Glutamatergic neuron (in vitro differentiated cells): ENCODE data around the gene HLX. TPM values are rescaled to one million over a fixed set of nuclear protein-coding genes. Genes with fewer than 3 reads are reported as not detected.

Experiments
- DNase-seq: peaks from one replicate; pipeline ENCODE4 v3.0.0; 2022
- H3K27ac Mint-ChIP-seq: one replicate; pipeline ENCODE4 v1.8.0; 2020; ENCODE audit warnings: mild to moderate bottlenecking, mixed read lengths, inconsistent platforms; ENCODE audit not compliant: unreplicated experiment
- H3K27me3 Mint-ChIP-seq: one replicate; pipeline ENCODE4 v1.8.0; 2020; ENCODE audit warnings: mild to moderate bottlenecking, moderate library complexity, mixed read lengths, inconsistent platforms; ENCODE audit not compliant: unreplicated experiment
- H3K36me3 Mint-ChIP-seq: one replicate; pipeline ENCODE4 v1.8.0; 2020; ENCODE audit warnings: mild to moderate bottlenecking, mixed read lengths, inconsistent platforms; ENCODE audit not compliant: unreplicated experiment
- H3K4me1 Mint-ChIP-seq: one replicate; pipeline ENCODE4 v1.8.0; 2020; ENCODE audit warnings: mild to moderate bottlenecking, low read depth, mixed read lengths, inconsistent platforms; ENCODE audit not compliant: unreplicated experiment
- H3K4me3 Mint-ChIP-seq: one replicate; pipeline ENCODE4 v1.8.0; 2020; ENCODE audit warnings: mild to moderate bottlenecking, mixed read lengths, inconsistent platforms; ENCODE audit not compliant: unreplicated experiment
- H3K9me3 Mint-ChIP-seq: one replicate; pipeline ENCODE4 v1.8.0; 2020; ENCODE audit warnings: mild to moderate bottlenecking, moderate library complexity, mixed read lengths, inconsistent platforms; ENCODE audit not compliant: unreplicated experiment
- CTCF ChIP-seq: fragments of 200-600 bp; sonication (generic); IDR thresholded peaks from one replicate; pipeline ENCODE4 v1.5.0; 2021; ENCODE audit not compliant: partially characterized antibody, unreplicated experiment
- long read RNA-seq: library from polyadenylated mRNA; unstranded; transcript quantifications from one replicate; pipeline ENCODE4 v2.0.0, GENCODE V29; 2020; ENCODE audit not compliant: unreplicated experiment
- total RNA-seq: library from RNA; stranded (reverse); fragmentation: NEBNext Ultra II Directional; extraction: Animal tissue kit (Norgen Biotek cat#: 25700); gene quantifications from one replicate; pipeline ENCODE4 v1.2.1, GENCODE V29; 2021; ENCODE audit not compliant: unreplicated experiment

HLX gene
- total RNA-seq: 0.56 TPM
- long read RNA-seq: 0 reads

DNA sequence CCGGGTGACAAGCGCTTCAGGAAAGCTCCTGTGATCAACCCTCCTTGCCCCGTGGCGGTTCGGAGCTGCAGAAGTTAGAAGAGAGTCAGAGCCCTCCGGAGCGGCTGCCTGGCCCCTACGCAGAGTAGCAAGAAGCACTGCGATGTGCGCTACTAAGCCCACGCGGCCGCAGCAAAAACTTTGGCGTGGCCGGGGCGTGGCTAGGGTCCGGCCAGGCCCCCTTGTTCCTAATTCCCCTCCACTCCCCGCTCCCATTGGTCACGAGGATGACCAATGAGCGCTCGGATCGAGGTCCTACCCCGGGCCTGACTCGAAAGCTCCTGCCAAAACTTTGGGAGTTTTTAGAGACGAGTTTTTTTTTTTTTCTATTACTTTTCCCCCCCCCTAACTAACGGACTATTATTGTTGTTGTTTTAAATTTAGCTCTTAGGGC is at the start of gene HLX:
Gene HLX, plus strand, starts transcription at position 368 of the 433 bp plus-strand sequence. CDS start 415 bp downstream, outside the sequence.
- Mint-ChIP-seq H3K4me1 (peaks cover 40% of the 10 kb centered on the region), H3K27ac (no peak within 1 kb of the TSS), H3K4me3 (peak within 1 kb of the TSS; percentile 76)

GRCh38 chr1:220833436-220833835 is 45.8 kb upstream of the HLX start:
- Mint-ChIP-seq H3K27me3 (no peaks in the 10 kb centered on the region), H3K9me3 (no peaks in the 10 kb centered on the region), H3K4me1 (no peaks in the 10 kb centered on the region), H3K36me3 (no peaks in the 10 kb centered on the region), H3K4me3 (no peak overlapping the region), H3K27ac (no peak overlapping the region)
- no peak for DNase-seq
- no peak for TF ChIP-seq CTCF

More for the DNA sequence above, at the start of gene HLX:
- peak; percentile 38 for DNase-seq
- Mint-ChIP-seq H3K9me3 (peaks cover 11% of the 10 kb centered on the region), H3K36me3 (no peaks in the 10 kb centered on the region), H3K27me3 (peaks cover 44% of the 10 kb centered on the region)
- TF ChIP-seq CTCF: no peak

DNA sequence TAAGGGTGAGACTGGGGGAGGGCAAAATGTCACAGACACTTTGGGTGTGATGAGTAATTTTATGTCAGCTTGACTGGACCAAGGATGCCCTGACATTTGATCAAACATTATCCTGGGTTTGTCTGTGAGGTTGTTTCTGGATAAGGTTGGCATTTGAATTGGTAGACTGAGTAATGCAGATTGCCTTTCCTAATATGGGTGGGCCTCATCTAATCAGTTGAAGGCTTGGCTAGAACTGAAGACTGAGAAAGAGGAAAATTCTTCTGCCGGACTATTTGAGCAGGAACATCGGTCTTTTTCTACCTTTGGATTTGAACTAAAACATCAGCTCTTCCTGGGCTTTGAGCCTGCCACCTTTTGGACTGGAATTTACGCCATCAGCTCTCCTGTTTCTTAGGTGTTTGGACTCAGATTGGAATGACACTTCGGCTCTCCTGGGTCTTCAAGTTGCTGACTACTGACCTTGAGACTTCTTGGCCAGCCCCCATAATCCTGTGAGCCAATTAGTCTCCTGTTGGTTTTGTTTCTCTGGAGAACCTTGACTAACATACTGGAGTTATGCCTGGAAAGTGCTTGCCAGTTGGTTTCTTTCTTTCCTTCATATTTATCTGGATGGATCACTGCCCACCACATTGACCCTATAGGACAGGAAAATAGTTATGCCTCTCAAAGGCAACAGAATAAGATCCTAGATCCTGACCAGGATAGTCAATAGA is 44.9 kb upstream of the HLX start:
- H3K4me3 Mint-ChIP-seq: no peak overlapping the region
- no peaks in the 10 kb centered on the region for H3K27me3 Mint-ChIP-seq
- no peaks in the 10 kb centered on the region for H3K9me3 Mint-ChIP-seq
- no peak overlapping the region for H3K27ac Mint-ChIP-seq
- no peaks in the 10 kb centered on the region for H3K4me1 Mint-ChIP-seq
- TF ChIP-seq CTCF: no peak
- DNase-seq: no peak
- H3K36me3 Mint-ChIP-seq: no peaks in the 10 kb centered on the region

GRCh38 chr1:220838578-220838977 is 40.7 kb upstream of the HLX start:
- Mint-ChIP-seq H3K27me3 (peaks cover 1% of the 10 kb centered on the region), H3K36me3 (no peaks in the 10 kb centered on the region), H3K9me3 (no peaks in the 10 kb centered on the region), H3K27ac (no peak overlapping the region), H3K4me3 (no peak overlapping the region), H3K4me1 (peaks cover 5% of the 10 kb centered on the region)
- DNase-seq: no peak
- no peak for TF ChIP-seq CTCF

DNA sequence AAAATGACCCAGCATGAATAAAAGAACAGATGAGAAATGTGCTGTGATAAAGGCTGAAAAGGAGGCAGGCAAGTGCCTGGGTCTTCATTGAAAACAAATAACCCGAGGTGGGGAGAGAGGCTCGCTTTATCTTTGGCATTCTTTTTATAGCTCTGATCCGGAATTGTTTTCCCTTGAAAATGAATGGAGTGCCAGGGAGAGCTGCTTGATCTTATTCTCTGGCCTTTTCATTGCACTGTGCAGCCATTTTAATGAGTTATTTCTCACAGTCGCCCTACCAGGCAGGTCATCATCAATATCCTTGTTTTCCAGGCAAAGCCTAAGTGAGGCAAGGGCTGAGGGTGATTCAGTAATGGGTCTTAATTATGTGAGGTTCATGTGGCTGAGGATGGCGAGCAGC is 39.8 kb upstream of the HLX start:
- no peak overlapping the region for H3K4me3 Mint-ChIP-seq
- H3K4me1 Mint-ChIP-seq: peaks cover 9% of the 10 kb centered on the region
- H3K9me3 Mint-ChIP-seq: no peaks in the 10 kb centered on the region

More for the DNA sequence above, 39.8 kb upstream of the HLX start:
- no peak overlapping the region for H3K27ac Mint-ChIP-seq
- DNase-seq: no peak
- H3K36me3 Mint-ChIP-seq: no peaks in the 10 kb centered on the region
- peaks cover 1% of the 10 kb centered on the region for H3K27me3 Mint-ChIP-seq
- no peak for TF ChIP-seq CTCF
